GM23248 (cell line): ENCODE results near the gene IPO7.

Experiments
- EZH2 ChIP-seq: fragments of 200-600 bp; sonication (generic); IDR thresholded peaks from 2 replicates; pipeline ENCODE4 v1.6.1; 2018; ENCODE audit warnings: antibody characterized with exemption, mild to moderate bottlenecking; ENCODE audit not compliant: insufficient read depth, poor library complexity, severe bottlenecking
- EZH2phosphoT487 ChIP-seq: fragments of 200-600 bp; sonication (generic); IDR thresholded peaks from 2 replicates; pipeline ENCODE4 v1.6.1; 2018; ENCODE audit warnings: antibody characterized with exemption, moderate library complexity, mild to moderate bottlenecking, low read depth; ENCODE audit not compliant: insufficient read depth

DNA sequence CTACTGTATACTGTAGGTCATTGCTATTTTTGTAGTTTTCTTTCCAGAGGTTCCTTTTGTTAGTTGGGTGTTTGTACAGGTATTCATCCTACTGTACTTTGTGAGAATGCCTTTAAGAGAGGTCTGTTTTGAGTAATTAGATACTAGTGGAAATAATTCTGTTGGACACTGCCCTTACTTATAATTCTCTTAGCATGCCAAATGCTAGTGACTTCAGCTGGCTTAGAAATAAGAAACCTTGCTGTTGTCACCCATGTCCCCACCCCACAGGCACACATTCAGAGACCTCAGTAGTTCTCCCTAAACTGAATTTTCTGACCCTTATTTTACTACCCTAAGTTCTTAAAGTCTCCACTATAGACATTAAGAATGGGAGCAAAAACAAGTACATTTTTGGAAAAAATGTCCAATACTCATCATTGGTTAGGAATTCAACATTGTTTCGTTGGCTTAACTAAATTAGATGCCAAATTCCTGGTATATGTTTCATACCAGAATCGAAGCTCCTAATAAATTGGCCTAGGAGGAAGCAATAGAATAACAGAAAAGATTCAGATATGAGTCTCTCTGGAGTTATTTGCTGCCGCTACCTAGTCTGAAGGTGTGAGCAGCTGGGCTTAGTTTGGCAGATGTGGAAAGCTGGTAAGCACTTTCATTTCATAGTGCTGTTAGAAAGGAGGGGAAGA, 104.8 kb downstream of the IPO7 start:
- no peak for TF ChIP-seq EZH2
- TF ChIP-seq EZH2phosphoT487: no peak
